Measurements from ENCODE around the gene LRRC45.

GRCh38 chr17:82012640-82013295, 10.3 kb upstream of the LRRC45 start:
- TF ChIP-seq, protein P1, sequence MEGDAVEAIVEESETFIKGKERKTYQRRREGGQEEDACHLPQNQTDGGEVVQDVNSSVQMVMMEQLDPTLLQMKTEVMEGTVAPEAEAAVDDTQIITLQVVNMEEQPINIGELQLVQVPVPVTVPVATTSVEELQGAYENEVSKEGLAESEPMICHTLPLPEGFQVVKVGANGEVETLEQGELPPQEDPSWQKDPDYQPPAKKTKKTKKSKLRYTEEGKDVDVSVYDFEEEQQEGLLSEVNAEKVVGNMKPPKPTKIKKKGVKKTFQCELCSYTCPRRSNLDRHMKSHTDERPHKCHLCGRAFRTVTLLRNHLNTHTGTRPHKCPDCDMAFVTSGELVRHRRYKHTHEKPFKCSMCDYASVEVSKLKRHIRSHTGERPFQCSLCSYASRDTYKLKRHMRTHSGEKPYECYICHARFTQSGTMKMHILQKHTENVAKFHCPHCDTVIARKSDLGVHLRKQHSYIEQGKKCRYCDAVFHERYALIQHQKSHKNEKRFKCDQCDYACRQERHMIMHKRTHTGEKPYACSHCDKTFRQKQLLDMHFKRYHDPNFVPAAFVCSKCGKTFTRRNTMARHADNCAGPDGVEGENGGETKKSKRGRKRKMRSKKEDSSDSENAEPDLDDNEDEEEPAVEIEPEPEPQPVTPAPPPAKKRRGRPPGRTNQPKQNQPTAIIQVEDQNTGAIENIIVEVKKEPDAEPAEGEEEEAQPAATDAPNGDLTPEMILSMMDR (IDR thresholded peaks at IDR 0.05) = no peak
- no peak for TF ChIP-seq POLR2A (IDR thresholded peaks at IDR 0.05)
